NCI-H524 treated with DMSO at 0.1 percent for 48 hours (cell line): ENCODE data around the gene YPEL2.

Source experiments
- DNase-seq: peaks from one replicate; lab custom pipeline; 2025; lab: John Stamatoyannopoulos, UW

The YPEL2 gene

DNA sequence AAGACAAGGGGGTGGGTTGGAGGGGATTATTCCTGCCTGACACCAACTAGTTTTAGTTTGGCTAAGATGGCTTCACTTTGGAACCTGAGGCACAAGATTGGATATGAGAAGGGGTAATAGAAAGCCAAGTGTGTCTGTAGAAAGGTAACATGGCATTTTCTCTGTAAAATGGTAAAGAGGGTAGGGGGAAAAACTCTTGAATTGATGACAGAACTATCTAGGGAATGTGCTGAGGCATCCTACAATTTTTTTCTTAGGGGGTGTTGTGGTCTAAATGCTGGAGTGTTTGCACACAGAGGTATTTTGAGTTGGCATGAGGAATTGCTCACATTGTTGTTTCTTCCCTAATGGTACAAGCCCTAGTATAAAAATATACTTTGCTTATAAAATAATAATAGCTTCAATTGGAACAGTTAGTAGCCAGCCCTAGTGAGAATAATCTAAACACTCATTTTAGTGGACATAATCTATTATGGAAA, 25.8 kb downstream of the YPEL2 start:
- DNase-seq = no peak

DNA sequence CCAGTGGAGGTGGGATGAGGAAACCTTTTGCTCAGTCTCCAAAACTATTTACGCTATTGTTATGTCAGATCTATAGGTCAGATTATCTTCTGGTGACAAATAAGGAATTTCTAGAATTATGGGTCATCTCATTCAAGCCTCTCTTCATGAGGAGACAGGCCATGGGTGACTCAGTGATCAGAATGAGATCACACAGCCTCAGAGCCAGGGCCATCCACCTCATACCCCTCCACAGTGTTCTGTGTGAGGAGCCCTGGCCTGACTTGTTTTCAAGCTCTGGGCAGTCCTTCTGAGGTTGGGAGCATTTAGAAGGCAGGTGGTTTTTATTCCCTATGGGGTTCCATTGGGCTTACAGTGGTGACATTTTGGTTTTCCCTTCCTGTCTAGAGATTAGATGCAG, 26.5 kb downstream of the YPEL2 start:
- DNase-seq = no peak

DNA sequence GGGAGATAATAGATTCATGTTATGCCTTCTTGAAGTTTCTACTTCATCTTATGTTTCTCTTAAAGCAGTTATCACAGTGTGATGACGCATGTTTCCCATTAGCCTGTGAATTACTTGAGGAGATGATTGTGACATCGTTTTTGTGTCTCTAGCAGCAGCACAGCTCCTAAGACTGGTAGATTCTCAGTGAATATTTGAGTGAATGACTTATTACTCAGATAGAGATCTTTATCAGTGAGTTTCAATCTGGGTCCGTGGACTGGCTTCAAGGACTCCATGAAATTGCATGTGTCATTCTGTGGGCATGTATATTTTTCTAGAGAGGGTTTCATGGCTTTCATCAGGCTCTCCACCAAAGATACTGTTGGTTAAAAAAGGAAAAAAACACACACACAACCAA, 29.9 kb downstream of the YPEL2 start:
- no peak for DNase-seq

DNA sequence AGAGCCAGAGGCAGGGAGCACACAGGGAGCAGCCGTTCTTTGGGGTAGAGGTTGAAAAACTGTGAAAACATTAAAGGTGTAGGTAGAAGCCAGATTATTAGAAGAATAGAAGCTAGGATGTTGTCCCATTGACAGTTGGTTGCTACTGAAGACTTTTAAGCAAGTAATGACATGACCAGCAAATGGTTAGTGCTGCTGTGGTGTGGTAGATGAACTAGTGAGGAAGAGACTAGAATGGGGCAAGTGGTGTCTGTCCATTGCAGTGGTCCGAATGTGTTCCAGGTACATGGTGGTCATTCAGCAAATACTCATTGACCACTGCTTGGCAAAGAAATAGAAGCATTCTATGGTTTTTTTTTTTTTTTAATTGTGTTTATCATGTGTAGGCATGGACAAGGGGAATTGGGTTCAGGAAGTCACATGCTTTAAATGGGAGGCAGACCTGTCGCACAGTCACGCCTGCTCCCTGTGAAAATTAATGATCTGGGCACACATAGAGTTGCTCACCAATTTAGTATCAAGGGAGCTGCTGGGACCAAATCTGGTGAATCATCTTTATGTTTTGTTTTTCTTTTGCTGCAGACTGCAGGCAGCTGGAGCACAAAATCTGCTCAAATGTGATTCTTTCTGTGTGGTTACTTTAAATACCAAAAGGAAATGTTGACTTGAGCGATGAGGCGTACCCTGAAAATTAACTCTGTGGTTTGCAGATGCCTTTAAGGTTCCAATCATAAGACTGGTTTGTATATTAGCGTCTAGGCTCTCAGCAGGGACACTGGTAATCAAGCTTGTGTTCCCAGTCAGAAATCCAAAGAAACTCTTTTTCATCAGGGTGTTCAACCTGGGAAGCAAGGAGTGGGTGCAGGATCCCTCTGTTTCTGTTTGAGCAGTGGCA, 30.7 kb downstream of the YPEL2 start:
- DNase-seq = no peak

DNA sequence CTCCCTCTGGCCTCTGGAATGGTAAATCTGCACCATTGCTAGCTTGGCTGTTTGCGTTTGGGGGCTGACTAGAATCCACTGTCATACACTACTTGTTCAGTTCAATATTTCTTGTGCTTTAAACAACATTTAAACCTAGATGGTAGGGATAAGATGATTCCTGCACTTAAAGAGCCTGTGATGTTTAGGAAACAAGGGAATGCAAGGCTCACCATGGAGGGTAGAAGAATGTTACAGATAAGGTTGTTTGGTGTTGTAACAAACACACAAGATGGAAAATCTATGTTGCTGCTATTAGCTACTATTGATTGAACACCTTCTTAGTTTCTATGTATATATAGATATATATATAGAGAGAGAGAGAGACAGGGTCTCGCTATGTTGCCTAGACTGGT, 31.4 kb downstream of the YPEL2 start:
- no peak for DNase-seq

DNA sequence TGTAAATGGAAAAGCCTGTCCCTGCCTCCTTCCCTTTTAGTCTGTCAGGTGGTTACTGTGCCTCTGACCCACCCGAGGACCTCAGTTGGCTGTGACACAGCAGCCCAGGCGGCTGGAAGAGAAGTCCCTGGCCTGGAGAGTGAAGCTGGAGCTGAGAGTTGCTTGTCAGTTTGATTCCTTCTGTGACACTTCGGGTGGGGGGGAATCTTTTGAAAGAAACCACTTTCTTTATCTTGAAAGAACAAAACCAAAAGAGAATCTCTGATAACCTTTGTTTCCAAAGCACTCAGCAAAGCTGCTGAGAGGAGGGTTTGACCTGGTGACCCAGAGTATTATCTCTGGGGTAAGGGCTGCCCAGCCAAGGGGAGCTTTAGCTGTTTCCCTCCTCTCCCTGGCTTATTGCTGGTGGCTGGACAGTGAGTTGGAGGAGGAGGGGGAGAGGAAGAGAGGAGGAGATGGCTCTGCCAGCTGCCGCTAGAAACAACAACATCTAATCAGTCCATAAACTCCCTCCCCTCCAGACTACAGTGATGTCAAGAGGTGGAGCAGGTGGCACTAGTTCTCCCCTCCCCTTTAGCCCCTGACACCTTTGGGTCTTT, 34.0 kb downstream of the YPEL2 start:
- peak; percentile 66 for DNase-seq

DNA sequence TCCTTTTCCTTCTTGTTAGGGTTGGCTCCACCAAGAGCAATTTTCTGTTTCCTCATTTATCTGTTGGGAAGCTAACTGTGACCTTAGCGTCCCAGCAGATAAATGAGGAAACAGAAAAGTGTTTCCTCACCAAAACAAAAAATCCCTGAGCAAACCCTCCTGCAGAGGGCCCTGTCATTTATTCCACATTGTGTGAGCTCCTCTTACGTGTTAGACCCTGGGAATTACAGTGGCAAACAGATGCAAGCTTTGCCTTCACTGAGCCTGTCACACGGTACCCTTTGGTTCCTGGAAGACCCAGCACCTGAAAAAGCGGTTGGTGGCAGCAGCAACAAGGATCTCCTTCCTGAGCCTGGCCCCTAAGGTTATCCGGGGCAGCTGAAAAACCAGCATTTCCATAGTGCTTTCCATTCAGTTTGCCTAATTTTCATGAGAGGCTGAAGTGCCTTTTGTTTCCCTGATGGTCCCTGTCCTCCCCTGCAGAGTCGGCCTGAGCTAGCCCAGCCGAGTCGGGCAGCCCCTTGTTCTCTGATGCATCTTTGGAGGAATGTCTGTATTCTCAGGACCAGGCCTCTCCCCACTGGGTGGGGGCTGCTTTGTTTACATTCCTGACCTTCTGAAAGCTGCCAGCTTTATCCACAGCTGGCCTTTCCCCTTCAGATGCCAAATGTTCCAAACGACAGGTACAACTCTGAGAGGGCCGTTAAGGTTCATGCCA, 34.7 kb downstream of the YPEL2 start:
- no peak for DNase-seq

DNA sequence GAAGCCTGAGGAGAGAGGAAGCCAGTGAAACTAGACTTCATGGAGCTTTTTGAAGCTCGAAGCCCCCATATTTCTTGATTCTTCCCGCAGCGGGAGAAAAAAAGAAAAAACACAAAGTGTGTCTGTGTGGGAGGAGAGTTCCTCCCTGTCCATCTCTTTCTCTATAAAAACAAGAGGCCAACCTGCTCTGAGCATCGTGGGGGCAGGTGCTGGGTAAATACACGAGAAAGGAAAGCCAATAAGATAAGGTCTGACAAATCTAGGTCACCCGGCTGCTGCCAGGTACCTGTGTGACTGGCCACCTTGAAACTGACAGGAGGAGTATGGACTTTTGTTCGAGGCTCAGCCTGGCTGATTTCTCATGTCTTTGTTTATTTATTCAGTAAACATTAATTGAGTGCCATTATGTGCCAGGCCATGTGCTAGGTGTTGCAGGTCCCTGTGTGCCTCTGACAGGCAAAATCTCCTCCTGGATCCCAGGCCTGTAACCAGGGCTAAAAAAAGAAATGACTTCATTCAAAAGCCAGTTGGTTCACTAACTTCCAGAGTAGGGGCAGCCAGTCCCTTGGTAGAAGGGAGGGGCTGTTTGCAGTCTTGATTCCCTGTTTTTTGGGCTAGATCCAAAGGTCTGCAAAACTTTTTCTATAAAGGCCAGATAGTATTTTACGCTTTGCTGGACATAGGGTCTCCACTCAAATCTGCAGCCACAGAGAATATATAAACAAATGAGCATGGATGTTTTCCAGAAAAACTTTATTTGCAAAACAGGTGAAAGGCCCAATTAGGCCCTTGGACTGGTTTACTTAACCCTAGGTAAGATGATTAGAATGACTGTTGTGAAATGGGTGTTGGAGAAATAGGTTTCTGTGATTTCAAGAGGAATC, 35.6 kb downstream of the YPEL2 start:
- no peak for DNase-seq

DNA sequence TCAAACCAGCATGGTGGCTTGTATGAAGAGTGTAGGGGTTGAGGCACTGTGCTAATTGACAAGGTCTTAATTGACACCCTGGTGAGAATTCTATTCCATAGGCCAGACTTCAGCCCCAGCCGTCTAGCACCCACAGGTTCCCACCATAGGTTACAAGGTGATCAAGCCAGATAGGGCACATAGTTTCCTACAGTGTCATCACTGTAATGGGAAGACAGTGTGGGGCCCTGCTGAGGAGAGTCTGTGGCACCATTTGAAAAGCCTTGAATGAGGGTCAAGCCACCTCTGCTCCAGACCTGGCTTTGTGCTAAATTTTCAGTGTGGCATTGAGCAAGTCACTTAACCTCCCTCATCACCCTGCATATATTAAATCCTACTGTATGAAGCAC, 36.2 kb downstream of the YPEL2 start:
- DNase-seq = no peak

DNA sequence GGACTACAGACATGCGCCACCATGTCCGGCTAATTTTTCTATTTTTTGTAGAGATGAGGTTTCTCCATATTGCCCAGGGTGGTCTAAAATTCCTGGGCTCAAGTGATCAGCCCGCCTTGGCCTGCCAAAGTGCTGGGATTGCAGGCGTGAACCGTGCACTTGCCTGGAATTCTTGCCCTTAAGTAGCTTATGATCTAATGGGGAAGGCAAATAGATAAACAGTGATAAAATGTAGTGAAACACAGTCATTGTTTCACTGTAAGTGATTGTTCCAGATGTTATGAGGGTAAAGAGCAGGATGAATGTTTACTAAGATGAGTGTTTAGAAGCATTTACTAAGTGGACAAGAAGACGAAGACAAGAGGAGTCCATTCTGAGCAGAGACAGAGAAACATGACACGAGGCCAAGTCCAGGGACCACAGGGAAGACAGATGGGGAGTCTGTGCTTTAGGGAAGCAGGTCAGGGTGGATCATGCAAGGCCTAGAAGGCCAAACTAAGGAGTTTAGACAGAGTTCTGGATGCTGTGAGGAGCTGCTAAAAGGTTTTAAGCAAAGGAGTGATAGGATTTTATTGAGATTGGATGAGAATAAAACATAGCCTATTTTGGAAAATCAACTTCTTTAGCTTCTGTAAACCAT, 36.9 kb downstream of the YPEL2 start:
- no peak for DNase-seq

DNA sequence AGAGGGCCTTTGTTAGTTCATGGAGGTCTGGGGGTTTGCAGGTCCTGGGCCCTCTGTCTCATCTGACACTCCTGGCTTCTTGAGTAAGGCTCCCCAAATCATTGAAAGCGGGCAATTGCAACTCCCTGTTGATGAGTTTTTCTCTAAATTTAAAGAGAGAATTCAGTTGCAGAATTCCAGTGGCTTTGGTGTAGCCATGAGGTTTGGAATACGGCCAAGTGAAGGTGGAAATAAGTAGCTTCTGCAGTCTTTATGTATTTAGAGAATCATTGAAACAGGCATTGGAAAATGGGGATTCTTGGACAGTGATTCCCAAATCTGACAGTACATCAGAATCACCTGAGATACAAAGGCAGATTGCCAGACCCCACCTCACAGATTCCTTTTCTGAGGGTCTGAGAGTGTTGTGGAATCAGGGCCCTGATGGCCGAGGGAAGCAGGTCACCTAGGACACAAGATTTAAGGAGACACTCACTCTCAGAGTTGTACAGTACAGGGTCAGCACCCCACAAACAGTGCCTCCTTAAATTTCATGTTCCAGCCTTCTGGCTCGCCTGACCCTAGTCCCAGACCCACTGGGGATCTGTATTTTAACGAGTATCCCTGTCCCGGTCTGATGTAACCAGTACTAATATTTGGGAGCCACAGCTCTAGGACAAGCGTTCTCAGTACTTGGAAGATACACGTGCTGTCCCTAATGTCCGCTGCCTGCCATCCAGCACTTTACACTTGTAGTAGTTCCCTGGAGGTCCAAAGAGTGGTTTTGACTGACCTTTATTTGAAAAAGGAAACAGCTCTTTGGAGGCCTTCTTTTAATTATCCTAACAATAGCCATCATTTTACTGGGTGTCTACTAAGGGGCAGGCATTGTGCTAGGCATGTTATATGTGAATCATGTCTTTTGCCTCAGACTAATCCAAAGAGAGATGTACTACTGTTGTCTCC, 37.8 kb downstream of the YPEL2 start:
- DNase-seq = no peak

DNA sequence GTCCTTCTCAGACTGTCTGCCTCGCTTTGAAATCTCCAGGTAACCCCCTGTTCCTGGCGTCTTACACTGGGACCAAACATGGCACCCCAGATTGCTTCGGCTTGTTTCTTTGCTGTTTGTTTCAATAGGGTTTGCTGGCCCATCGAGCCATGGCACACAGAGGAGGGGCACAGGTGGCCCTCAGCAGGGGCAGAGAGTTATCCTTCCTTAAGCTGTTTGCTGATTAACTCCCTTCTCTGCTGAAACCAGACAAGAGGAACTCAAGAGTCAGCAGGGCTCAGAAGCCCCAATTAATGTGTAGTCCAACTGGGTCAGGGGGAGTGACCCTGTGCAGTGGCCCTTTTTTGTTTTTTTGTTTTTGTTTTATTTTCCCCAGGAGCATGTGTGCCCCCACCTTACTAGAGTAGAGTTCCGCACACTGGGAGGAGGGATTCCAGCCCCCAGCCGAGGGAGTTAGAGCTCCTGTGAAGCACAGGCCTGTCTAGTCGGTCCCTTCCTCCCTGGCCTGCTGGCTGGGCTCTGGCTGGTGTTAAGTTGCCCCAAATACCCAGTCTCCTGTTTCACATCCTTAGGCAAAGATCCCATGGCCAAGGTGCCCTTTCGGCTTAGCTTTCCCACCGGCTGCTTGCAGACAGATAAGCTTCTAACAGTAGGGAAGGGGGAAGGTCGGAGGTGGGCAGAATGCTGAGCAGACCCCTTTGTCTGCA, 39.3 kb downstream of the YPEL2 start:
- DNase-seq = peak; percentile 64

DNA sequence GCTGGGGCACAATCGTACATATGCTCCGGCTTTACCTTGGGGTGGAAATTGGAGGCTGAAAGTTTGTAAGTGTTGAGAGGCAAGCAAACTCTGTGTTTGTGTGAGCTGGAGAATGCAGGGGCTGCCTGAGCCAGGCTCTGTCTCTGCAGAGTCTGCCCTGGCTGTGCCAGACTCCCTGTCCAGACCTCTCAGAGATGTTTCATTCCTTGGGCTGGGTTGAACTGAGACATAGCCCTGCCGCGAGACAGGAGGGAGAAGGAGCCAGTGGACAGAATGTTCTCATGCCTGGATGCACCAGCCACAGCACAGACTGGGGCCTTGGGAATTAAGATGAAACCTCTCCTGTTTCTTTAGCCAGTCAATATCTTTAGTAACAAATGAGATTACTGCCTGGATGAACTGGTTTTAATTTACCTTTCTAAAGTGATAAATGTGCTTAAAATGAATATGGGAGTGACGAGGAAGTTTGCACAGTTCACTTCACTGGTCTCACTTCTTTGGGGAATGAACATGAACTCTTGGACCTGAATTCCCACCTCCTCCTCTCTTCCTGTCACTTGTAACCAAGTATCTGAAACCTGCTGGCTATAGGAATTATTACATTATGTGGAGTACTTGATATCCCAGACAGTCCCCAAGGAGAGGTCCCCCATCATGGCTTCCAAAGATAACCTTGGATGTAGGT, 40.1 kb downstream of the YPEL2 start:
- no peak for DNase-seq

DNA sequence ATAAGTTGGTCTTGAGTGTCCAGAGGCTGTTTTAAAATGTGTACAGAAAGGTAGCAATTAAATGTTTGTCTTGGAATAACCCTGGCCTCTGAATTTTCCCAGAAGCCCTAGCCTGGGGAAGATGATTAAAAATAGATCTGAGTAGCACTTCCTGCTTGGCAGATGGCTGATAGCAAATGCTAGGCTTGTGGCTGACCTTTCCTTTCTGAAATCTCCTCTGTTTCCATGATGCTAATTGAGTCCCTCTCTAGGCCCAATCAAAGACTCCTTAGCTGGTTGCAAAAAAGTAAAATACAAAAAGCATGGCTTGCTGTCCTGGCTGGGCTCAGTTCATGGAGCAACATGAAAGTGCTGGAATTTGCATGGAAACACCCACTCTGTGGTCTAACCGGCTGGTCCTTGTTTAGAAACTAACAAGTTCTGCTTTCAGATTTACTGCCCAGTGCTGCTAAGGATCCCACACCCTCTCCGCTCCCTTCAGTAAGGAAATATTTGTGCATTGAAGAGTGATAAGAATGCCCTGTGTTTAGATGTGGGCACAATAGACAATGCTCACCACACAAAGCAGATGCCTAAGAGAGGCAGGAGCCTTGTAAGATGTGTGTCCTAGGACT, 40.8 kb downstream of the YPEL2 start:
- no peak for DNase-seq

DNA sequence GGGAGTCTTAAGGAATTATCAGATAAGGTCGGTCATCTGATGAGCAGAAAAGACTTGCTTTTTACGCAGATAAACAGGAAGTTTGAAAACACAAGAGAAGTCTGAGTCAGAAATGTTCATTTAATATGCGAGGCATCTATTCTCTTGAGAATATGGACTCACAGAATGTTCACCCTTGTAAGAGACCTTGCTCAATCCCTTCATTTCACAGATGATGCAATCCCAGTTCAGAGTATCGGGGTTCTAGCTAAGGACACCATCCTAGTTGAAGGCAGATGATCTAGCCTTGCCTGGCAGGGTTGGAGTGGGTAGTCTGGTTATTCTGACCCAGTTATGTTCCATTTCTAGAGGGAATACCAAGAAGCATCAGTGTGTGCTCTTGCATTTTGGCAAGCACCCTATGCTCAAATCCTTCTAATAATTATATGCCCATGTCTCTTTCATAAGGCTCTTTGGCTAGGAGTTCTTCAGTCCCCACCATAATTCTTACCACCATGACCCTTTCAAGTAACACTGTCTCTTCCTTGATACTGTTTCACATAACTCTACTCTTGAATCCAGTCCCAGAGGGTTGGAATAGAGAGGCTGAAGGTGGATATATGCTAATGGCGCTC, 42.5 kb downstream of the YPEL2 start:
- no peak for DNase-seq

DNA sequence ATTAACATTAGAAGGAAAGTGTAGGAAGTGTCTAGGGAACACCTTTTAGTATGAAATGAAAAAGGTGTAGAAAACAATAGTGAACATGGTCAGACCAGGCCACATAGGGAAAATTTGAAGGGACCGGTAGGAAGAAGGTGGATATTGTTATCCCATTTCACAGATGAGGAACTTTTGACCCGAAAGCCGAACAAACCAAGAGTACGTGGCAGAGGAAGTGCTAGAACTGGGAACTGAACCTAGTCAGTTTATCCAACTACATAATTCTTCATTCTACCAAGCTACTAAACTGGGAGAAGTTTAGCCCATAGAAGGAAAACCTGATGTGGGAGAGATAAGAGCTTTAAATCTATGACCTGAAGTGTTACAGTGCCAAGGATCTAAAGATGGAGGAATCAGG, 43.2 kb downstream of the YPEL2 start:
- no peak for DNase-seq

DNA sequence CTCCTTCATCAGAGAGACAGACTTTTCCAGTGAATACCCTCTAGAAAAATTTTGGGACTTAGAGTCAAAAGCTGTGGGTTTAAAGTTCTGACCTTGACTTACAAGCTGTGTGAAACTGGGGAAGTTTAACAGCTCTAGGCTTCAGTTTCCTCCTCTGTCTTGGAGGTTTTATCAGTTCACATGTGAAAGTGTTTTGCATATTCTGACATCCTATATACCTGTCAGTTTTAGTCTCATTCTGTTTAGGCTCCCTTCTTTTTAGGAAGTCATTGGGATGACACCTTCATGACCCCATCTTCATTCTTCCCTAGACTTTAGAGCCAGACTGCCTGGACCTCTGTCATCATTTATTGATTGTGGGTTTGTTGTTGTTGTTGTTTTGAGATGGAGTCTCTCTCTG, 44.4 kb downstream of the YPEL2 start:
- no peak for DNase-seq

DNA sequence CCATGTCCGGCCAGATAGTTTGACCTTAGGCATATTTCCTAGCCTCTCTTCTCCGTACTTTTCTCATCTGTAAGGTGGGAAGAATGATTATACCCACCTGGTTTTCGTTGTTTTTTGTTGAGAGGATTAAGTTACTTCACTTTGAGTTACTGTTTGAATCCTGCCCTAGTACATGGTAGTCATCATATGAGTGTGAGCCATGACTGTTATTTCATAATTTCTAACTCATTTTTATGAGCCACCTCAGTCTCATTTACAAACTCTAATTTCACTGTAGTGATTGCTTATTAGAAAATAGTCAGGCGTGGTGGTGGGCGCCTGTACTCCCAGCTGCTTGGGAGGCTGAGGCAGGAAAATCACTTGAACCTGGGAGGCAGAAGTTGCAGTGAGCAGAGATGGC, 45.1 kb downstream of the YPEL2 start:
- no peak for DNase-seq
